Spleen (tissue), 11 donors: Measurements from ENCODE around the gene TLNRD1. TPM values are rescaled to one million over a fixed set of nuclear protein-coding genes. Genes with fewer than 3 reads are reported as not detected.

Source experiments
- DNase-seq: peaks from one replicate; pipeline ENCODE4 v3.0.0-alpha.2; 2020
- H3K27ac ChIP-seq, 8 donors: fragments of 200-600 bp; sonication (generic) in 7 of 8; 1 replicate in 4 of 8; 2 replicates in 4 of 8; pipeline versions ENCODE4 v1.5.0 to v1.8.0; 2016 to 2021; ENCODE audit warnings: inconsistent platforms in 4 of 8, mild to moderate bottlenecking in 4 of 8, moderate library complexity in 1 of 8
- H3K27me3 ChIP-seq, 7 donors: fragments of 200-600 bp; sonication (generic) in 6 of 7; replicated peaks in 1 of 7; 1 replicate in 4 of 7; 2 replicates in 3 of 7; pipeline versions ENCODE4 v1.5.0 to v1.8.0; 2016 to 2021; ENCODE audit warnings: inconsistent platforms in 3 of 7, mild to moderate bottlenecking in 1 of 7
- H3K36me3 ChIP-seq, 6 donors: fragments of 200-600 bp; sonication (generic) in 5 of 6; 1 replicate in 4 of 6; 2 replicates in 2 of 6; pipeline versions ENCODE4 v1.5.0 to v1.8.0; 2016 to 2021; ENCODE audit warnings: inconsistent platforms in 2 of 6
- H3K4me1 ChIP-seq, 6 donors: fragments of 200-600 bp; sonication (generic) in 5 of 6; 1 replicate in 3 of 6; 2 replicates in 3 of 6; pipeline versions ENCODE4 v1.5.0 to v1.8.0; 2016 to 2021; ENCODE audit warnings: inconsistent platforms in 3 of 6
- H3K4me3 ChIP-seq, 8 donors: fragments of 200-600 bp; sonication (generic) in 7 of 8; 1 replicate in 4 of 8; 2 replicates in 4 of 8; pipeline versions ENCODE4 v1.5.0 to v1.8.0; 2016 to 2021; ENCODE audit warnings: inconsistent platforms in 4 of 8, mild to moderate bottlenecking in 4 of 8, moderate library complexity in 2 of 8
- H3K9me3 ChIP-seq, 8 donors: fragments of 200-600 bp; sonication (generic) in 7 of 8; 1 replicate in 4 of 8; 2 replicates in 4 of 8; pipeline versions ENCODE4 v1.5.0 to v1.8.0; 2016 to 2021; ENCODE audit warnings: inconsistent platforms in 4 of 8
- POLR2A ChIP-seq, 3 donors: fragments of 450-650 bp; IDR thresholded peaks; one replicate each; pipeline ENCODE4 v1.5.1; 2017; ENCODE audit warnings: antibody characterized with exemption in 3 of 3, mild to moderate bottlenecking in 1 of 3
- POLR2AphosphoS5 ChIP-seq, 3 donors: sonication (generic); formaldehyde crosslinking; IDR thresholded peaks; one replicate each; pipeline ENCODE4 v1.5.1; 2017; ENCODE audit warnings: antibody characterized with exemption in 3 of 3
- WGBS, 5 donors: extraction: QIAGEN DNeasy Blood & Tissue Kit in 3 of 5; methylation state at CpG; one replicate each; pipeline versions ENCODE4 v1.1.5 to v1.1.7; 2013 to 2018; 5-methylcytosine and 5-hydroxymethylcytosine counted together
- intact Hi-C: fragments of 100-400 bp; cut with DNase I; formaldehyde crosslinking; loops from one replicate; pipeline ENCODE4 v1.15.0; 2023; ENCODE audit warnings: low total_unique reads
- polyA plus RNA-seq, 3 donors: library from polyadenylated mRNA; stranded (reverse); fragments of 200-250 nt; gene quantifications; one replicate each; pipeline ENCODE4 v1.2.1, GENCODE V29; 2013
- total RNA-seq, 7 donors: library from RNA; depleted of rRNA in 3 of 7; stranded (reverse); fragments of >200 nt in 3 of 7; fragmentation: NEBNext Ultra II Directional in 4 of 7; extraction: Animal tissue kit (Norgen Biotek cat#: 25700) in 4 of 7; gene quantifications; one replicate each; pipeline versions ENCODE4 v1.1.0 to v1.2.1, GENCODE V29; 2016 to 2021
- TF ChIP-seq, protein P1 (sequence below), 11 experiments: fragments of 200-600 bp in 7 of 11; fragments of 450-650 bp in 4 of 11; sonication (generic) in 4 of 11; IDR thresholded peaks in 8 of 11; conservative IDR thresholded peaks in 3 of 11; 1 replicate in 7 of 11; 2 replicates in 4 of 11; pipeline versions ENCODE4 v1.4.0 to v1.8.0; 2016 to 2021; ENCODE audit warnings: antibody characterized with exemption in 11 of 11, inconsistent platforms in 4 of 11, mild to moderate bottlenecking in 1 of 11
- donor health status: healthy with polysubstance abuse.
- donor health status: DM: no; HTN: no; CAD: no; lungs with moderate emphysema.
- donor health status: DM: no; HTN: no; CAD: no.
- donor health status: Bipolar disorder and iron deficiency.
- donor health status: healthy.
- donor health status: DM: no; HTN: no; CAD: no.
- donor health status: DM: yes; HTN: yes; CAD: no.

The TLNRD1 gene
- total and polyA plus RNA-seq, 10 donors = 6.2 to 53.3 (median 30.7) TPM

DNA sequence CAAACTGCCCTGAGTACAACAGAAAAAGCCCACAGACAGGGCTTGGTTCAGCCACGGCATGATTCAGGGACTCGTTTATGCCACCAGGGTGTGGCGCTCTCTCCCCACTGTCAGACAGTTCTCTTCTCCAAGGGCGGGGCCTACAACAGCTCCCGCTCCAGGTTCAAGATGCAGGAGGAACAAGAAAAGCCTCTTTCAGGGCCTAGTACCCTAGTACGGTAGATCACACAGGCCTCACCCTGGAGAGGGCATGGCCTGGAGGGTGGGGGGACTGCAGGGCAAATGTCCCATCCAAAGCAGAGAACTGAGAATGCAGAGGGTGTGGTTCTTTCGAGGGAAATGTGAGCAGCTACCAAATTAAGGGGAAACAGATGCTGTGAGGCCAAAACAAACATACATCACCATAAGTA is 23.1 kb upstream of the TLNRD1 start:
- no peak overlapping the region for H3K4me3 ChIP-seq
- no peak overlapping the region for H3K27ac ChIP-seq
- intact Hi-C loops = no loop called here
- no peaks in the 10 kb centered on the region for H3K27me3 ChIP-seq
- no peaks in the 10 kb centered on the region for H3K9me3 ChIP-seq
- peaks cover 0 to 43% (median 21%) of the 10 kb centered on the region in 6 donors for H3K4me1 ChIP-seq
- no peak for DNase-seq
- WGBS, 5 donors = 48 to 65% (median 57%) methylated on average over 7 of the region's 7 CpGs
- TF ChIP-seq, protein P1, sequence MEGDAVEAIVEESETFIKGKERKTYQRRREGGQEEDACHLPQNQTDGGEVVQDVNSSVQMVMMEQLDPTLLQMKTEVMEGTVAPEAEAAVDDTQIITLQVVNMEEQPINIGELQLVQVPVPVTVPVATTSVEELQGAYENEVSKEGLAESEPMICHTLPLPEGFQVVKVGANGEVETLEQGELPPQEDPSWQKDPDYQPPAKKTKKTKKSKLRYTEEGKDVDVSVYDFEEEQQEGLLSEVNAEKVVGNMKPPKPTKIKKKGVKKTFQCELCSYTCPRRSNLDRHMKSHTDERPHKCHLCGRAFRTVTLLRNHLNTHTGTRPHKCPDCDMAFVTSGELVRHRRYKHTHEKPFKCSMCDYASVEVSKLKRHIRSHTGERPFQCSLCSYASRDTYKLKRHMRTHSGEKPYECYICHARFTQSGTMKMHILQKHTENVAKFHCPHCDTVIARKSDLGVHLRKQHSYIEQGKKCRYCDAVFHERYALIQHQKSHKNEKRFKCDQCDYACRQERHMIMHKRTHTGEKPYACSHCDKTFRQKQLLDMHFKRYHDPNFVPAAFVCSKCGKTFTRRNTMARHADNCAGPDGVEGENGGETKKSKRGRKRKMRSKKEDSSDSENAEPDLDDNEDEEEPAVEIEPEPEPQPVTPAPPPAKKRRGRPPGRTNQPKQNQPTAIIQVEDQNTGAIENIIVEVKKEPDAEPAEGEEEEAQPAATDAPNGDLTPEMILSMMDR (IDR thresholded peaks at IDR 0.05 in 8 of 11, conservative IDR thresholded peaks at IDR 0.05 in 3 of 11) = peak in 10 of 11 experiments; percentile 16 to 62 (median 52)
- TF ChIP-seq POLR2A (IDR thresholded peaks at IDR 0.05) (no peak), POLR2AphosphoS5 (IDR thresholded peaks at IDR 0.05) (peak in 1 of 3 donors; percentile 27)
- peaks cover 4 to 89% (median 40%) of the 10 kb centered on the region in 6 donors for H3K36me3 ChIP-seq

DNA sequence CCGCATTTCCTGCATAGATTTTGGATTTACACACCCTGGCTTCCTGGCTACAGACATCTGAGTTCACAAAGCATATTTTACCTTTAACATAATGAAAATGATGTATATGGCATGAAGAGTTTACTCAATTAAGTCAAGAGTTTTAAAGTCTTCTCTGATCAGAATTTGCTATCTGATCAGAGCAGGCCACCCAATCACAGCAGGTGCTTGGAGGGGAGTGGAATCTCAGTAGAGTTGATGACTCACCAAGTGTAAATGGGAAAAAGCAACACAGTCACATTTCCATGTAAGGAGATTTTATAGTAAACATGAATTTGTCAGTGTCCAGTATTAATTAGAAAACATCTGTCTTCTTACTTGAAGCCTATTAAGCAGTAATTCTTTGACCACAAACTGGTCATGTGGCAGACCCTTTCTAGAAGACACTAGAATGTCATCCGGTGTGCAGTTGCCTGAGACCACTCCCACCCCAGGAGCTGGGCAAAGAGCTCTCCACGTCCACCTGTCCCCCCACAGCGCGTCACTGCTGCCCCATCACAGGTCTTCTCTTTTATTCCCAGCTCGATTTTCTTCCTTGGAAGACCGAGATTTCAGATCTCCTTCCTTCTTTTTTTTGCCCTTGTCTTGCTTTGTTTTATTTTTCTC is 21.9 kb upstream of the TLNRD1 start:
- Histone ChIP-seq H3K4me3 (no peak overlapping the region), H3K9me3 (no peaks in the 10 kb centered on the region), H3K36me3 (peaks cover 4 to 78% (median 40%) of the 10 kb centered on the region in 6 donors), H3K27me3 (no peaks in the 10 kb centered on the region), H3K27ac (no peak overlapping the region), H3K4me1 (peaks cover 0 to 48% (median 17%) of the 10 kb centered on the region in 6 donors)
- intact Hi-C loops = no loop called here
- WGBS, 5 donors = 90 to 95% (median 92%) methylated on average over 7 of the region's 7 CpGs
- no peak for DNase-seq
- TF ChIP-seq POLR2A (IDR thresholded peaks at IDR 0.05) (no peak), POLR2AphosphoS5 (IDR thresholded peaks at IDR 0.05) (no peak)
- TF ChIP-seq, protein P1 (IDR thresholded peaks at IDR 0.05 in 8 of 11, conservative IDR thresholded peaks at IDR 0.05 in 3 of 11) = no peak

DNA sequence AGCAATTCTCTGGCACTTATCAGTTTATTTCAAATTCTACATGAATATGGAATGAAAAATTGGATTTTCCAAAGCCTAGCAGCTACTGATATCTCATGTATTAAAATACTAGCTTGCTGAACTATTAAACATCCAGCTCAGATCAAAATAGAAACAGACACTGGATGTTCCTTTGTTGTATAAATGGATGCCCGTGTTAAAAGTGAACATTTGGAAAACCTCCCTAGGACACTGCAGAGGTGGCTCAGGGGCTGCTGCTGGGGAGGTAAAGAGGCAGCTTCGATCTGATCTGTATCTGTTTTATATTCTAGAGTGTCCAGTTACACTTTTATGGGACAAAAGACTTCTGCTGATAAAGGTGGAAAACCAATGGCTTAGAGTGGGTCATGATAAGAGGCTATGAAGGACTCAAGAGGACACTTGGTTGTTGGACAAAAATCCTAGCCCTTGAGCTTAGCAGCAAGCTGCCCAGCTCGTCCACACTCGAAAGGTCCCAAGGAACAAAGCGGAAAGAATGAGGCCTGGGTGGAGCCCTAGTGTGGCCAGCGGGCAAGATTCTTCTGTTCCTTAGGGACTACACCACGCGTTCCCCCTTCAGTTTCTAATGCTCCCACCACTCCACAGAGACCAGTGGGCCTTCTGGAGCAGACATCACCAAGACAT is 21.1 kb upstream of the TLNRD1 start:
- TF ChIP-seq, protein P1 (IDR thresholded peaks at IDR 0.05 in 8 of 11, conservative IDR thresholded peaks at IDR 0.05 in 3 of 11) = no peak
- TF ChIP-seq POLR2AphosphoS5 (IDR thresholded peaks at IDR 0.05) (no peak), POLR2A (IDR thresholded peaks at IDR 0.05) (no peak)

DNA sequence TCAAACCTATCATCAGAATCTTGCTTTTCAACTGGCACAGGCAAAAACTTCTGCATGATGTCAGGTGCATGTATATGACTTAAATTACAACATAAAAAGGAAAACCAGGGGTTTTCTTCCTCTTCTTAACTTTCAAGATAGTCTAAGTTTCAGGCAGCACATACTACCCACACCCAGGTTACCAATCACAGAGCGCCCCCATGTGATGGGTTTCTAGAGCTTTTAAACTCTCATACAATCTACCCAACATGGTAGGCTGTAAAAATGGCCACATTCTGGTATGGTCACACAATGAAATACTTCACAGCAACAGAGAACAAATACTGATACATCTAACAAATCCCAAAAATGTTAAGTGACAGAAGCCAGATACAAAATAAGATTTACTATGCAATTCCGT is 18.5 kb upstream of the TLNRD1 start:
- Histone ChIP-seq H3K27ac (peak overlapping the region in 1 of 8 donors; percentile 7), H3K4me1 (peaks cover 17 to 64% (median 44%) of the 10 kb centered on the region in 6 donors), H3K27me3 (no peaks in the 10 kb centered on the region), H3K36me3 (peaks cover 4 to 62% (median 39%) of the 10 kb centered on the region in 6 donors), H3K4me3 (no peak overlapping the region), H3K9me3 (no peaks in the 10 kb centered on the region)
- 86 to 99% (median 93%) methylated on average over 2 of the region's 2 CpGs for WGBS, 5 donors
- no peak for DNase-seq
- TF ChIP-seq, protein P1 (IDR thresholded peaks at IDR 0.05 in 8 of 11, conservative IDR thresholded peaks at IDR 0.05 in 3 of 11) = no peak
- no peak for TF ChIP-seq POLR2A (IDR thresholded peaks at IDR 0.05)
- intact Hi-C loops = loop anchor here (5.0 kb wide), 1 partner anchor 285 kb away; no protein-coding TSS in a partner anchor

More for the DNA sequence above, 21.1 kb upstream of the TLNRD1 start:
- 83 to 97% (median 90%) methylated on average over 8 of the region's 8 CpGs for WGBS, 5 donors
- Histone ChIP-seq H3K4me1 (peaks cover 5 to 51% (median 21%) of the 10 kb centered on the region in 6 donors), H3K27me3 (no peaks in the 10 kb centered on the region), H3K4me3 (no peak overlapping the region), H3K36me3 (peaks cover 4 to 74% (median 39%) of the 10 kb centered on the region in 6 donors), H3K9me3 (no peaks in the 10 kb centered on the region), H3K27ac (no peak overlapping the region)
- intact Hi-C loops = loop anchor here (5.0 kb wide), 1 partner anchor 288 kb away; no protein-coding TSS in a partner anchor
- no peak for DNase-seq
